NCI-H524 (cell line): ENCODE results near the gene MCM7.
A peak's percentile ranks its signal among the peaks of the same experiment; 100 is the strongest.

Experiments
- DNase-seq, 2 experiments: peaks; one replicate each; lab custom pipeline; 2025; lab: John Stamatoyannopoulos, UW

Gene MCM7

DNA sequence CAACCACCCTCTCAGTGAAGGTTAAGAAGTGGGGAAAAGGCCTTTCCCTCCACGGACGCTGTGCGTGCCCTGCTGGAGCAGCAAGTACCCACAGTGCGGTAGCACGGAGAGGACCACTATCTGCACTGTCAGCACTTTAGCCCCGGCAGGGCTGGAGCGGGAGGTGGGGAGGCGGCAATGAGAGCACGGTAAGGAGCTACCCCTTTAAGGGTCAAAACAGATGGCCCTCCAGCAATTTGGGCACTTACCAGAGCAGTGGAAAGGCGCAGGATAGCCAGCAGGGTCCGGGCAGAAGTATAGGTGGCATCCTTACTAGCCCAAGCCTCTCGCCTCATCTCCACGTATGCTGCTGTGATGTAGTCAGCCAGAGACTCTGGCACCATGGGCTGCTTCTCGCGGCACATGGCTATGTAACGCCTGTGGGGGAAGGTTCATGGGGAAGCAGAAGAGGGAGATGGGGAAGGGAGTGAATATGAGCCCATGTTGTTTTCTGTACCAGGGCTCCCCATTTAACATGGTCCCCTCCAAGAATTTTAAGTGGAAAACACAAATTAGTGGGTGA, 7.2 kb downstream of the MCM7 start:
- no peak for DNase-seq

DNA sequence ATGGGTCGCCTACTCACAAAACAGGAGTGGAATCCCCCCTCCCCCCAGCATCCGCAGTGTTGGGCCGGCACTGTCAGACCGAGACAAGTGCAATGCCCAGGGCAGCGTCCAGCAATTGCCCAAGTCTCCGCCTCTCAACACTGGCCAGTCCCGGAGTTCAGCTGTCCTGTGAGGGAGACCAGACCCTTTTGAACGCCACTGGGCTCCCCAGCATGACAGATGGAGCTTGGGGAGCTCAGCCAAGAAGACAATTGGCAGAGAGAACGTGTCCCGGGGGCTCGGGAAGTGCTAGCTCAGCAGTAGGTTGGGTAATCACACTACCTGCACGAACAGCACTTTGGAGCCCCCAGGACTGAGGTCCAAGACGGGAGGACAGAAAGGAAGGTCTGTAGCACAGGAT, 7.7 kb downstream of the MCM7 start:
- peak in 1 of 2 experiments; percentile 25 for DNase-seq

DNA sequence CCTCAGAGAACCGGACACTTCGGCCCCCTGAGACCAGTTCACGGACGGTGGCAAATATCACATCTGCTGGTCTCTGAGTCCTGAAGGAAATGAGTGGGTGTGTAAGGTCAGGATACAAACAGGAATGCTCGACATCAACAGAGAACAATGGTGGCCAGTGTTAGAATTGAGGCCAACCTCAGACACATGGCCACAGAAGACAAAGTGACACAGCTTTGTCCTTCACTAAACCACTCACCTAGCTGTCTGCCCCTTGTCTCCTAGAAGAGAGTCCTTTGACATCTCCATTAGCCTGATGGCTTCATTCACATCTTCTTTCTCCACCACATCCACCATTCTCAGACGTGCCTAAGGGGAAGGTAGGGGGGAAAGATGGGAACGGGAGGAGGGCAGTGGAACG, 8.1 kb downstream of the MCM7 start:
- peak in 1 of 2 experiments; percentile 25 for DNase-seq

DNA sequence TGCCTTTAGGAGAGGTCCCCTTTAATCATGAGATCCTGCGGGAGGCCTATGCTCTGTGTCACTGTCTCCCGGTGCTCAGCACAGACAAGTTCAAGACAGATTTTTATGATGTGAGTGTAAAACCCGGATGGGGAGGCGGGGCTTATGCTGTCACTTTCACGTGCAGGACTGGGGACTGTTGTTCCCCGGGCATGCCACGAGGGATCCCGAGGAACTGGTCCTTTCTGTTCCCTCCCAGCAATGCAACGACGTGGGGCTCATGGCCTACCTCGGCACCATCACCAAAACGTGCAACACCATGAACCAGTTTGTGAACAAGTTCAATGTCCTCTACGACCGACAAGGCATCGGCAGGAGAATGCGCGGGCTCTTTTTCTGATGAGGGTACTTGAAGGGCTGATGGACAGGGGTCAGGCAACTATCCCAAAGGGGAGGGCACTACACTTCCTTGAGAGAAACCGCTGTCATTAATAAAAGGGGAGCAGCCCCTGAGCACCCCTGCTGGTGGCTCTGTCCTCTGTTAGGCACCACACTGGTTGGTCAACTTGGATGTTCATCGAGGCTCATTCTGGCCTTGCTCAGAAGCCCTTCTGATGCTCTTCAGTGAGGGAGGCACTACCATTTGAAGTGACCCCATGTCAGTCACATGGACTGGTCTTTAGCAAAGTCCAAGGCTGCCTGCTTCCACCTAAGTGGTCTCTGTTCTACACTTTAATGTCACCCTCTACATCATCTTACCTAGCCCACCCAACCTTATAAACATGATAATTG, 9.6 kb downstream of the MCM7 start:
- peak in 1 of 2 experiments; percentile 49 for DNase-seq

DNA sequence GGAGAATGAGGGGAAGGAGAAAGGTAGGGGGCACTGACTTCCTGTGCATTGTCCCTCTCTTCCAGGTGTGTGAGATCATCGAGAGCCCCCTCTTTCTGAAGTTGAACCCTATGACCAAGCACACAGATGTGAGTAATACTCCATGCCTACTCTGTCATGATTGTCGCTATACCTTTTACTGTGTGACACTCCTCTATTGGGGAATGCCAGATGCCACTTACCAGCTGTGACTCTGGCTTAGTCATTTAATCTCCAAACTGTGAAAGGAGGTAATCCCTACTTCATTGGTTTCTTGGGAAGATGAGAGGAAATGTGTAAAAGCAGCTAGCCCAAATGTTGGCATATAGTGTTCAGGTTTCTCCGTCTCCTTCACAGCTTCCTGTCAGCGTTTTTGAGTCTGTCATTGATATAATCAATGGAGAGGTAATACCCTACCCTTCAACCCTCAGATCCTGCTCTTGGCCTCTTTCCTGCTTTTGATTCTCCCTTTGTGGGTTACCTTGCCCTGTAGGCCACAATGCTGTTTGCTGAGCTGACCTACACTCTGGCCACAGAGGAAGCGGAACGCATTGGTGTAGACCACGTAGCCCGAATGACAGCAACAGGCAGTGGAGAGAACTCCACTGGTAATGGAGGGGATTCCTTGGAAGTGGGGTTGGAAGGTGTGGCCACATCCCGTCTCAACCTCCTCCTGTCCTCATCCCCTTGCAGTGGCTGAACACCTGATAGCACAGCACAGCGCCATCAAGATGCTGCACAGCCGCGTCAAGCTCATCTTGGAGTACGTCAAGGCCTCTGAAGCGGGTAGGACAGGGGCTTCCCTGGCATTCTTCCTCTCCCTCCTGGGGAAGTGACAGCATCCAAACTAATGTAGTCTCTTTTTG, 10.4 kb downstream of the MCM7 start:
- DNase-seq = peak; percentile 88 to 90

DNA sequence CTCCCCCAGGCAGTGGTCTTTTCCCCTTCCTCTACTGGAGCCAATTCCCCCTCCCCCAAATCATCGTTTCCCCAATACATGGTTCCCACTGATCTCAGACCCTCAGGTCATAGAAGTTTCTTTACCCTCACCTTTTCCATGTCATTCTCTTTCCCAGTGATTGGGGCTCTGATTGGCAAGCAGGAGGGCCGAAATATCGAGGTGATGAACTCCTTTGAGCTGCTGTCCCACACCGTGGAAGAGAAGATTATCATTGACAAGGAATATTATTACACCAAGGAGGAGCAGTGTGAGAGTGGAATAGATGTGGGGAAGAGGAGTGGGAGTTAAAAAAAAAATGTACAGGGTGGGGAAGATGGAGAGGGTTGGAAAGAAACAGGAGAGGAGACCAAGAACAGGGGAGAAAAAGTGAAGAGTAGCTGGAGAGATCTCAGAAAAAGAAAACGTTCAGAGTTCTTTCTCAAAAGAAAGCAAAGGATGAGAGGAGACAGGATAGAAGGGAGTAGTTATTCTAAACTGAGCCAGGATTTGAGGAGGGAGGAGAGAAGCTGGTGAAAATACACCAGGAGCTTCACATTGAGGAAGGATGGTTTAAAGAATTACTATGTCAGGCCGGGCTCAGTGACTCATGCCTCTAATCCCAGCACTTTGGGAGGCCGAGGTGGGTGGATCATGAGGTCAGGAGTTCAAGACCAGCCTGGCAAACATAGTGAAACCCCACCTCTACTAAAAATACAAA, 11.6 kb downstream of the MCM7 start:
- DNase-seq = no peak

DNA sequence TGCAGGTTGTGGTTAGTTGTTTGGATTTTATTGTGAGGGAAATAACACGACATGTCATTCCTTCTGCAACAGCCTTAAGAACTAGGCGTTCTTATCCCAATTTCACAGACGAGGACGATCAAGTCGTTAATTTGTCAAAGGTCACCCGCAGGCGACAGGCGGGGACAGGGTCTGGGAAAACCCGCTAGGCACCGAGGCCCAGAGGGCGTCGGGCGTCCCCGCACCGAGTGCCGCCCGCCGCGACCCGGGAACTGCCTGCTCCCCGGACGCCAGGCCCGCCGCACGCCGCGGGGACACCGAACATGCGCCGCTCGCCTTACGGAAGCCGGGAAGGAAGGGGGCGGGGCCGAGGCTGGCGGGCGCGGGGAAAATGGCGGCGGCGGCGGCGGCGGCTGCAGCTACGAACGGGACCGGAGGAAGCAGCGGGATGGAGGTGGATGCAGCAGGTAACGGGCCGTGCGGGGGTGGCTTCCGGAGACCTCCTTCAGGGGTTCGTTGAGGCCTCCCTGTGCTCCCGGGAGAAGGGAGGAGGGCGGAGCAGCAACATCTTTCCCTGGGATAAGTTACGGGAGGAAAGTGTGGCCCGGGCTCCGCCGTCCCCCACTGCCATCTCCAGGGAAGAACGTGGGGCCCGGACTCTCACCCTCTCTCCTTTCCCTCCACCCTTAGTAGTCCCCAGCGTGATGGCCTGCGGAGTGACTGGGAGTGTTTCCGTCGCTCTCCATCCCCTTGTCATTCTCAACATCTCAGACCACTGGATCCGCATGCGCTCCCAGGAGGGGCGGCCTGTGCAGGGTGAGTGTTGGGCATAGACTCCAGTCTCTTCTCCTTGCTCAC, 12.4 kb downstream of the MCM7 start, which contains the start of gene COPS6:
Gene COPS6 (plus strand): TSS at position 349 of the 837 bp plus-strand sequence. CDS start 22 bp downstream, at position 371.
- peak; percentile 24 to 60 for DNase-seq

DNA sequence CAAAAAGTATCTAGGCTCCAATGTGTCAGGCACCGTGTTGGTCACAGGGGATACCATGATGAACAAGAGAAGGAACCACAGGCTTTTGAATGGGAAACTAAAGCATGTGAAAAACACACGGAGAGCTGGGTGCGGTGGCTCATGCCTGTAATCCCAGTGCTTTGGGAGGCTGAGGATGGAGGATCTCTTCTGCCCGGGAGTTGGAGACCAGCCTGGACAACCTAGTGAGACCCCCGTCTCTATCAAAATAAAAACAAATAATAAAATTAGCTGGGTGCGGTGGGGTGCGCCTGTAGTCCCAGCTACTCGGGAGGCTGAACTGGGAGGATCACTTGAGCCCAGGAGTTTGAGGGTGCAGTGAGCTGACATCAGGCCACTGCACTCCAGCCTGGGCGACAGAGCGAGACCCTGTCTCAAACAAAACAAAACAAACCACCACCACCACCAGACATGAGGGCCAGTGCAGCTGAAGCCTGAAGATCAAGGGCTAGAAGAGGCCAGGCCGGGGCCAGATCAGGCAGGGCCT, 13.0 kb downstream of the MCM7 start:
- no peak for DNase-seq

DNA sequence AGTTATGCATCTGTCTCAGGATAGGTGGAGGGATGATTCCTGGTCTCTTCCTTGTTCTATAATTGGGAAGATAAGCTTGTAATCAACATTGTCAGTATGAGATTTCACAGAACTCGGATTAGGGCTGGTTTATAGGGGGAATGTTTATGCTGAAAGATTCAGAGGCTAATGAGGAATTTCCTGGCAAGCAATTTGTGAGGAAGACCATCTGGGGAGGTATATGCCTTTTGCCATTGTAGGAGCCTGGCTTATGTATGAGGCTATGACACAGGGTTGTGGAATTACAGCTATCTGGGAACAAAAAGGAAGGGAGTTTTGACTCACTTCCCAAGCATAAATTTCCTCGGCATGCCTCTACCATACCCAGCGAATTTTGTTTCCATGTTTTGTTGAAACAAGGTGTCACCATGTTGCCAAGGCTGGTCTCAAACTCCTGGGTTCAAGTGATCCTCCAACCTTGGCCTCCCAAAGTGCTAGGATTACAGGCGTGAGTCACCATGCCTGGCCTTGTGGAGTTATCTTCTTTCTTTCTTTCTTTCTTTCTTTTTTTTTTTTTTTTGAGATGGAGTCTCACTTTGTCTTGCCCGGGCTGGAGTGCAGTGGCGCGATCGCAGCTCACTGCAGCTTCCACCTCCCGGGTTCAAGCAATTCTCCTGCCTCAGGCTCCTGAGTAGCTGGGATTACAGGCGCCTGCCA, 14.0 kb downstream of the MCM7 start:
- DNase-seq = no peak

DNA sequence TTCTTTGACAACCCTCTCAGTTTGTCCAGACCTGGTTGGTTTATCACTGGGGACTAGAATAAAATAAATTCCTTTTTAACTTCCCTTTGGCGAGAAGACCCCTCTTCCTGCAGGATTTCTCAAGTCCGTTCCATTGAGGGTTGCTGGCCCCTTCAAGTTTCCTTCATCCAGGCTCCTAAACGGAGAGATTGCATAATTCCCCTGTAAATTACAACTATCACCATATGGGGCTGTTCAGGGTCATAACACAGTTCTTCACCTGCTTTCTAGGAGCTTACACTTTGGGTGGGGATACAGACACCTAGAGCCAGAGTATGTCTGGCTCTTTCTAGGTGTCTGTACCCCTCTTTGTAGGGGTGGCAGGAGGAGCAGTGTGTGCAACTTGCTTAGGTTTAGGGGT, 15.7 kb downstream of the MCM7 start:
- peak in 1 of 2 experiments; percentile 8 for DNase-seq

DNA sequence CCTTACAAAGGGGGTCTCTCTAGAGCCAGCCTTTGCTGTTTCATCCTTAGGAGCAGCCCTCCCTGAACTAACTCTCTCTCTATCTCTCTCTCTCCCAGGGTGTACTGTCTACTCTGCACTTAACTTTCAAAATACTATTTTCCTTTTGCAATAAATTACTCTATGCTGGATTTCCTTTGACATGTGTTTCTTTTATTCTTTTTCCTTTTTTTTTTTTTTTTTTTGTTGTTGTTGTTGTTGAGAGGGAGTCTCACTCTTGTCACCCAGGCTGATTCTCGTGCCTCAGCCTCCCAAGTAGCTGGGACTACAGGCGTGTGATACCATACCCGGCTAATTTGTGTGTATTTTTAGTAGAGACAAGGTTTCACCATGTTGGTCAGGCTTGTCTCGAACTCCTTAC, 18.2 kb downstream of the MCM7 start:
- DNase-seq = no peak

DNA sequence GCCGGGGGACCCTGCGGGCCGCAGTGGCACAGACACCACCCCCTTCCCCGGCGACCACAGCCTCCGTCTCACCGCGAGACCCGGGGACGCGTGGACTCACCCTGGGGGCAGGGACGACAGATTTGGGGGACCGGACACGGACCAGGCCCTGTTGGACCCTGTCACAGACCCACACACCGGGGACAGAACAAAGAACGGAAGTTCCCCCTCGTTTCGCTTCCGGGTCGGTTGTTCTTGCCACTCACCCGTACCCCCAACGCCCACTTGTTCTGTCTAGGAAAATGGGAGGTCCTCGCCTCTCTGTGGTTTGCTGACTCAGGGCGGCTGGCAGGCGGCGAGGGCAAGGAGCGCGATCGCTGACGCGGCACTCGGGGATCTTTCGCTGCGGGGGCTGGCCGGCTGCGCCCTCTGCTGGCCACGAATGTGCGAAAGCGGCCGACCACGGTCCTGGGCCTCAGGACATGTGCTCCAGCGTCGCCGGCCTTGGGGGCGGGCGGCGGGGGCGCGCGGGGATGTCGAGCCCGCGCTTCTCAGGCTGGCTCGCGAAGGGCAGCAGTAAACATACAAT, 19.6 kb downstream of the MCM7 start, which contains the start of gene ZNF3:
Gene ZNF3 (minus strand): TSS at position 189 of the 568 bp plus-strand sequence. CDS start 4,366 bp downstream, outside the sequence.
- peak; percentile 98 for DNase-seq

DNA sequence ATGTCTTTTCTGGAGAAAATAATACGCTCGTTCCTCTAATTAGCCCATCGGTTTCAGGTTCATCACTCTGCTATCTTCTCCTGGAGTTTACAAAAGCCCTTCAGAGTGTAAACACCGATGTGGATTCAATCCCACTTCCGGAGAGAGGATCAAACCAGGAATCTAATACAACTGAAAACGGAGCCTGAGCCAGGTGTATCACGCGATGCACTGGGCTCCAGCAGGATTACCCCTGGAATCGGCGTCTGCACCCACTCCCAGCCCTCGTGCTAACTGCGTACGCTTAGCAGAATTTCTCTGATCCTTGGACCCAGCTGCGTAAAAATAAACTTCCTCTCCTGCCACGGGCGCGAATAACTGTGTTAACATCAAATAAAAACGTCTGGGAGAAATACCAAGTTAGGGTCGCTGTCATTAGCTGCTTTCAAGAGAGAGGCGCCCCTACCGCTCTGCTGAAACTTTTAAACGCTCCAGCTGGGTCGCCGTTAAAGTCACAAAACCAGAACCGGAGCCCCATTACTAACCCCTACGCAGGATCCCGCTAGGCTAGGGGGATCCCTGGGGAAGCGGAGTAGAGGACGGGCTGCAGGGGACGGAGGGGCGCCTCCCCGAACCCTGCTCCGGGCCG, 20.2 kb downstream of the MCM7 start:
- DNase-seq = no peak

DNA sequence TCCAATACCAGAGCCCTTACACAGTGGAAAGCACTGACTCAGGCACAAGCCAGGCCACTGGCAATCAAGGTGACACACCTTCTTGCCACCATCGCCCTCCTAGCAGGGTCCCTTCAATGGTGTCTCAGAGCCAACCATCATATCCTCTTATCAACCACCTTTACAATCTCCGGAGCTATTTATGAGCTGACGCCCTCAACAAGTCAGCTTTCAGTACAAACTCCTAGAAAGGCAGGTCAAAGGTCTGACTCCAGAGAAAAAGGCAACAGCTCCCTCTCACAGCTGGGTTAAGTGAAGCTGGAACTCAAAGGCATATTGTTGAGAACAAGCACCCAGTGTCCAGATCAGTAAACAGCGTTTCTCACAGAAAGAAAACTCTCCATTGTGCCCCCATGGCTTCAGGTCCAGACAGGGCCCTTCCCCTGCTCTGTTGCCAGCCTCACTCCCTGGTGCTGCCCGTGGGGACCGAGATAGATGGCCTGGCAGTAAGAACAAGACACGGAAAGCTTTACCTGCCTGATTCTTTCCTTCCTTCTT, 22.1 kb downstream of the MCM7 start:
- no peak for DNase-seq

DNA sequence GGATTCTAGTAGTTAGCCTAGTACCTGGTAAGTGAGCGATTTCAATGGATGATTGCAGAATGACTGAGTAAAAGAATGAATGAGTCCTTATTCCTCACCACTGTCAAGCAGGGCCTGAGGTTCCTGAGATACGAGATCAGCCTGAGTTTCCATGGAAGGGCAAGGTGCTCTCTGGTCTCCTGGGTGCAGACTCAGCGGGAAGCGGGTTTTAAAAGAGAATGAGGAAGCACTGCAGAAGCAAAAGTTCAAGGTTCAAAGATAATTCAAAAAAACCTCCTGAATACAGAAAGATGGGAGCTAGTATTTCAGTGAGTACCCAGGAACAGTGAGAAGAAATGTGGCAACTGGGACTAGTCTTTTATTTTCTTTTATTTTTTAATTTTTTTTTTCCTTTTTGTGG, 24.0 kb downstream of the MCM7 start:
- DNase-seq = no peak

DNA sequence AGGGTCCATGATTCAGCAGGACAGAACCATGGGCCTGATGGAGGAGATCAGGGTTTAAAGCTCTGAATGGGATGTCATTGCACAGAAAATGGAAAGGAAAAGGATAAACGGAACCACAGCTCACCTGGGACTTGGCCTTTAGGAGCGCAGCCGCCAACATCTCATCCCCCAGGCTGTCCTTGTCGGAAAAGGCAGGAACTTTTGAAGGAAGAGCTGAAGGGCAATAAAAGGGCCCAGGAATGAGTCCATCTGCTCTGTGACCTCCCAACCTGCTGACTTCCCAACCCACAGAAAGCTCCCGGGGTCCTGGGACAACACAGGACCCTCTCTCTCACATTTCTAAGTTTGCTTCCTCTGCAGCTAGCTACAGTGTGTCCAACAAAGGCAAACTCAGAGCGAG, 25.8 kb downstream of the MCM7 start:
- no peak for DNase-seq

DNA sequence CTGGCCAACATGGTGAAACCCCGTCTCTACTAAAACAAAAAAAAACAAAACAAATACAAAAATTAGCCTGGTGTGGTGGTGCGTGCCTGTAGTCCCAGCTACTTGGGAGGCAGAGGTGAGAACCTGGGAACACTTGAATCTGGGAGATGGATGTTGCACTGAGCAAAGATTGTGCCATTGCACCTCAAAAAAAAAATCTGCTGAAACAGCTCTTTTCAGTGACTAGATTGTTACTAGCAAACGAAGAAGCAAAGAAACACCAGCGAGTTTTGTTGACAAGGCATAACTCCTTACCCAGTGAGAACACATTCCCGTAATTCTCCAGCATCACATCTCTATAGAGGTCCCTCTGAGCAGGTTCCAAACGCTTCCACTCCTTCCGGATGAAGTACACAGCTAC, 26.4 kb downstream of the MCM7 start:
- no peak for DNase-seq

DNA sequence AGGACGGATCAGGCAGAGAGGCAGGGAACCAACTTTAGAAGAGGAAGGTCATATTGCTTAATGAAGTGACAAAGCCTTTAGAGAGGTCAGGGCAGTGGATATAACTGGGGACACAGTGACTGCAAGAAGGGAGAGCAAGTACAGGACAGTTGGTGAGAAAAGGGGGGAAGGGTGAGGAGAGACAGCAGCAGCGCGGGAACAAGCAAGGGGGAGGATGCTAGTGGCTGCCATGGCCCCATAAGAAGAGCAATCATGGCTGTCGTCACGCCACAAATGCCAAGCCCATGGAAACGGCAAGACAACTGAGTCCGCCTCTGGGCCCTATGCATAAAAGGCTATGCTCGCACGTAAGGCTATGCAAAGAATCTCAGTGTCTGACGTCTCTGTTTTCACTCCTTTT, 28.7 kb downstream of the MCM7 start:
- DNase-seq = no peak
